SU-DHL-6 (cell line): ENCODE data around the gene FES.
A peak's percentile ranks its signal among the peaks of the same experiment; 100 is the strongest.

Experiments used
- H2AFZ ChIP-seq: fragments of 200-600 bp; sonication (generic); 2 replicates; pipeline ENCODE4 v1.6.1; 2014; ENCODE audit warnings: low read depth, mild to moderate bottlenecking, moderate library complexity, mixed read lengths, antibody characterized with exemption, low read length; ENCODE audit not compliant: severe bottlenecking
- H3F3A ChIP-seq: fragments of 200-600 bp; shearing (Covaris generic); 2 replicates; pipeline ENCODE4 v1.6.0; 2016; ENCODE audit warnings: antibody characterized with exemption, mild to moderate bottlenecking; ENCODE audit not compliant: insufficient read depth
- H3K27ac ChIP-seq: fragments of 200-600 bp; sonication (generic); 2 replicates; pipeline ENCODE4 v1.5.1; 2016; ENCODE audit warnings: low read depth, mild to moderate bottlenecking, low read length, moderate library complexity, mixed read lengths
- H3K27me3 ChIP-seq: fragments of 200-600 bp; sonication (generic), shearing (Covaris generic); 2 replicates; pipeline ENCODE4 v1.6.0; 2014; ENCODE audit warnings: mild to moderate bottlenecking, low read length
- H3K36me3 ChIP-seq: fragments of 200-600 bp; sonication (generic); 2 replicates; pipeline ENCODE4 v1.6.1; 2014; ENCODE audit warnings: mild to moderate bottlenecking, low read length, mixed read lengths
- H3K4me2 ChIP-seq: fragments of 300-600, 200-600 bp; shearing (Covaris generic), sonication (generic); 2 replicates; pipeline ENCODE4 v1.6.0; 2014; ENCODE audit warnings: low read length, low read depth, mild to moderate bottlenecking; ENCODE audit not compliant: poor library complexity, severe bottlenecking
- H3K4me3 ChIP-seq: fragments of 200-600 bp; sonication (generic); 2 replicates; pipeline ENCODE4 v1.5.1; 2014; ENCODE audit warnings: antibody characterized with exemption, low read length, mild to moderate bottlenecking, mixed read lengths; ENCODE audit not compliant: insufficient read depth, poor library complexity, severe bottlenecking
- H3K79me2 ChIP-seq: fragments of 200-600 bp; sonication (generic); 2 replicates; pipeline ENCODE4 v1.6.1; 2014; ENCODE audit warnings: mild to moderate bottlenecking, low read length, moderate library complexity; ENCODE audit not compliant: insufficient read depth
- H3K9ac ChIP-seq: fragments of 200-600 bp; sonication (generic); 2 replicates; pipeline ENCODE4 v1.7.0; 2014; ENCODE audit warnings: mild to moderate bottlenecking, low read length
- H3K9me2 ChIP-seq: fragments of 200-600 bp; sonication (generic); replicated peaks from 2 replicates; pipeline ENCODE4 v1.6.1; 2014; ENCODE audit warnings: low read length; ENCODE audit not compliant: insufficient read depth
- H3K9me3 ChIP-seq: fragments of 200-600 bp; sonication (generic); 2 replicates; pipeline ENCODE4 v1.6.1; 2014; ENCODE audit warnings: low read length, mixed read lengths; ENCODE audit not compliant: insufficient read depth
- H4K20me1 ChIP-seq: fragments of 200-600 bp; sonication (generic); 2 replicates; pipeline ENCODE4 v1.6.1; 2014; ENCODE audit warnings: low read depth, mild to moderate bottlenecking, antibody characterized with exemption, low read length, moderate library complexity, mixed read lengths
- CTCF ChIP-seq: fragments of 200-600 bp; sonication (generic); IDR thresholded peaks from one replicate; pipeline ENCODE4 v1.5.1; 2017; ENCODE audit warnings: antibody characterized with exemption, mild to moderate bottlenecking, low read length, moderate library complexity; ENCODE audit not compliant: insufficient read depth, poor library complexity, severe bottlenecking
- EZH2phosphoT487 ChIP-seq: fragments of 200-600 bp; sonication (generic), shearing (Covaris generic); conservative IDR thresholded peaks from 2 replicates; pipeline ENCODE4 v1.6.1; 2018; ENCODE audit warnings: mild to moderate bottlenecking, antibody characterized with exemption, low read length, moderate library complexity, mixed read lengths

FES gene

DNA sequence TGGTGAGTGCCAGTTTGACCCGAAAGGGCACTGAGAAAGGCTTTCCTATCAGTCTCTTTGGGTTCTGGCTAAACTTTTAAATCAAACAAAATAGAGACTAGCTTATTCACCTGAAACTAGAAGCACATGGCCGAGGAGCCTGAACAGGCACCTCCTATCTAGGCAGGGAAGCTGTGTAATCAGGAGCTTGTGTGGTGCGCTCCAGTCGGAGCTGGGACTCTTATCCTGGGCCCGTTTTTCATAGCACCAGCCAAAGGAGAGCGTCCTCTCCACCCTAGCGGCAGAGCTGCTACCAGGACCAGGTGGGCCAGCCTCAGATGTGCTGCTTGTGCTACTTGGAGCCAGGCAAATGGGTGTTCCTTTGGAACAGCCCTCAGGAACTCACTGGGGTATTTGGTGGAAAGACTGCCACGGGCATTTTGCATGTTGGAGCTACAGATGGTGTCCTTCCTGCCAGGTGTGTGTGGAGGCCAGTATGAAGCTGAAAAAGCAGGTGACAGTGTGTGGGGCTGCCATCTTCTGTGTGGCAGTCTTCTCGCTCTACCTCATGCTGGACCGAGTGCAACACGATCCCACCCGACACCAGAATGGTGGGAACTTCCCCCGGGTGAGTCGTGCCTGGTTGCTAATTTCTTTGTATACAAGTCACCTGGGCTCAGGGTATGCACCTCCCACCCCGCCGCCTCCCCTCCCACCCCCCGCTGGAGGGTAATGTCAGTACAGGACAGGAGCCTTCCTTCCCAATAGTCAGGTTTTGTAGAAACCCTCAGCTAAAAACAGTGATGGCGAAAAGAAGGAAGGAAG, 19.6 kb downstream of the FES start:
- peak overlapping the region; percentile 71 for H3K4me2 ChIP-seq
- H3K9me2 ChIP-seq = no peaks in the 10 kb centered on the region
- H3K36me3 ChIP-seq = no peaks in the 10 kb centered on the region
- H3K9ac ChIP-seq = peak overlapping the region; percentile 63; the same call in 1 of the 2 replicates
- no peaks in the 10 kb centered on the region for H3K79me2 ChIP-seq
- no peaks in the 10 kb centered on the region for H3K9me3 ChIP-seq
- peaks cover 9% of the 10 kb centered on the region; the same call in 1 of the 2 replicates for H3F3A ChIP-seq
- H4K20me1 ChIP-seq = no peaks in the 10 kb centered on the region
- no peaks in the 10 kb centered on the region for H3K27me3 ChIP-seq
- no peak overlapping the region for H3K27ac ChIP-seq
- TF ChIP-seq EZH2phosphoT487 (no peak), CTCF (no peak)
- no peak overlapping the region for H3K4me3 ChIP-seq
- H2AFZ ChIP-seq = no peak overlapping the region

- H3K9me2 ChIP-seq = no peaks in the 10 kb centered on the region
- no peaks in the 10 kb centered on the region for H3K27me3 ChIP-seq
- no peak overlapping the region for H2AFZ ChIP-seq
- H3K36me3 ChIP-seq = no peaks in the 10 kb centered on the region
- peaks cover 9% of the 10 kb centered on the region; the same call in 1 of the 2 replicates for H3F3A ChIP-seq
- H4K20me1 ChIP-seq = no peaks in the 10 kb centered on the region
- H3K9me3 ChIP-seq = no peaks in the 10 kb centered on the region
- no peak overlapping the region for H3K9ac ChIP-seq
- no peaks in the 10 kb centered on the region for H3K79me2 ChIP-seq
- TF ChIP-seq EZH2phosphoT487 (no peak), CTCF (no peak)
- H3K27ac ChIP-seq = no peak overlapping the region
- H3K4me3 ChIP-seq = no peak overlapping the region
- no peak overlapping the region for H3K4me2 ChIP-seq
Measured at GRCh38 chr15:90904746-90905145, 20.4 kb downstream of the FES start.

DNA sequence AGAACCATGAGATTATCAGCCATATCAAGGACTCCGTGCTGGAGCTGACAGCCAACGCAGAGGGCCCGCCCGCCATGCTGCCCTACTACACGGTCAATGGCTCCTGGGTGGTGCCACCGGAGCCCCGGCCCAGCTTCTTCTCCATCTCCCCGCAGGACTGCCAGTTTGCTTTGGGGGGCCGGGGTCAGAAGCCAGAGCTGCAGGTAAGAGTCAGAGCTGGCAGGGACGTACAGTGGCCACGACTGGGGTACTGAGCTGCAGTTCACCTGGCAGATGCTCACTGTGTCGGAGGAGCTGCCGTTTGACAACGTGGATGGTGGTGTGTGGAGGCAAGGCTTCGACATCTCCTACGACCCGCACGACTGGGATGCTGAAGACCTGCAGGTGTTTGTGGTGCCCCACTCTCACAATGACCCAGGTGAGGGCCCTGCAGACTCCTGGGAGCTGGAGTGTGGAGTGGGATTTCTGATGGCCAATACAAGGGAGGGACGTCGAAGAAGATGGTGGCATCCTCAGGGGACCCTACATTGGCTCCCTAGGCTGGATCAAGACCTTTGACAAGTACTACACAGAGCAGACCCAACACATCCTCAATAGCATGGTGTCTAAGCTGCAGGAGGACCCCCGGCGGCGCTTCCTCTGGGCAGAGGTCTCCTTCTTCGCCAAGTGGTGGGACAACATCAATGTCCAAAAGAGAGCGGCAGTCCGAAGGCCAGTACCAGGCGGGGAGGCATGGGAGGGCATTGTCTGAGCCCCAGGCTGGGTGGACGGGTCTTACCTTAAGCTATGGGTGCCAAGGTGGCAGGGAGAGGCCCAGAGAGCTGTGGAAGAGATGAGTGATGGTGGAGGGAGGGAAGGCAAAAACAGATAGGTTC, 21.2 kb downstream of the FES start:
- Histone ChIP-seq H3F3A (peaks cover 9% of the 10 kb centered on the region; the same call in 1 of the 2 replicates), H3K4me2 (no peak overlapping the region), H3K27me3 (no peaks in the 10 kb centered on the region), H3K79me2 (no peaks in the 10 kb centered on the region), H3K9me3 (no peaks in the 10 kb centered on the region), H2AFZ (no peak overlapping the region), H3K9me2 (no peaks in the 10 kb centered on the region), H3K4me3 (no peak overlapping the region), H3K27ac (no peak overlapping the region), H3K36me3 (no peaks in the 10 kb centered on the region), H4K20me1 (no peaks in the 10 kb centered on the region), H3K9ac (no peak overlapping the region)
- no peak for TF ChIP-seq EZH2phosphoT487
- TF ChIP-seq CTCF = no peak
